NOMO-1 treated with dmso at 0.1 percent for 144 hours (cell line): Measurements from ENCODE around the gene SPATS2.

Experiments
- DNase-seq: peaks from one replicate; lab custom pipeline; 2025; ENCODE audit not compliant: unreplicated experiment; lab: John Stamatoyannopoulos, UW

SPATS2 gene

GRCh38 chr12:49461221-49461620, 94.0 kb downstream of the SPATS2 start:
- no peak for DNase-seq

- DNase-seq = no peak
Measured at GRCh38 chr12:49462083-49462744, 95.0 kb downstream of the SPATS2 start.

GRCh38 chr12:49465132-49465531, 97.9 kb downstream of the SPATS2 start:
- DNase-seq = no peak

GRCh38 chr12:49470986-49471385, 103.7 kb downstream of the SPATS2 start:
- DNase-seq = no peak

- DNase-seq = no peak
Measured at GRCh38 chr12:49471557-49471956, 104.3 kb downstream of the SPATS2 start.

DNA sequence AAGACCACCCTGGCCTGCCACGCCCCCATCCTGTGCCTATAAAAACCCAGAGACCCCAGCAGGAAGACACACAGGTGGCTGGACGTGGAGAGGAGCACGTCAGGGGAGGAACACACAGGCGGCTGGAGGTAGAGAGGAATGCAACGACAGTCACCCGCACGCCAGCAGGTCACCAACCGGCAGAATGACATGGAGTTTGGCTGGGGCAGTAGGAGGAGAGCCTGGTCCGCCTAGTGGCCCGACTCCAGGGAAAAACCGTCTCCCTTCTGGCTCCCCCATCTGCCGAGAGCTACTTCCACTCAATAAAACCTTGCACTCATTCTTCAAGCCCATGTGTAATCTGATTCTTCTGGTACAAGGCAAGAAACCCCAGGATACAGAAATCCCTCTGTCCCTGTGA, 108.8 kb downstream of the SPATS2 start:
- DNase-seq = no peak

DNA sequence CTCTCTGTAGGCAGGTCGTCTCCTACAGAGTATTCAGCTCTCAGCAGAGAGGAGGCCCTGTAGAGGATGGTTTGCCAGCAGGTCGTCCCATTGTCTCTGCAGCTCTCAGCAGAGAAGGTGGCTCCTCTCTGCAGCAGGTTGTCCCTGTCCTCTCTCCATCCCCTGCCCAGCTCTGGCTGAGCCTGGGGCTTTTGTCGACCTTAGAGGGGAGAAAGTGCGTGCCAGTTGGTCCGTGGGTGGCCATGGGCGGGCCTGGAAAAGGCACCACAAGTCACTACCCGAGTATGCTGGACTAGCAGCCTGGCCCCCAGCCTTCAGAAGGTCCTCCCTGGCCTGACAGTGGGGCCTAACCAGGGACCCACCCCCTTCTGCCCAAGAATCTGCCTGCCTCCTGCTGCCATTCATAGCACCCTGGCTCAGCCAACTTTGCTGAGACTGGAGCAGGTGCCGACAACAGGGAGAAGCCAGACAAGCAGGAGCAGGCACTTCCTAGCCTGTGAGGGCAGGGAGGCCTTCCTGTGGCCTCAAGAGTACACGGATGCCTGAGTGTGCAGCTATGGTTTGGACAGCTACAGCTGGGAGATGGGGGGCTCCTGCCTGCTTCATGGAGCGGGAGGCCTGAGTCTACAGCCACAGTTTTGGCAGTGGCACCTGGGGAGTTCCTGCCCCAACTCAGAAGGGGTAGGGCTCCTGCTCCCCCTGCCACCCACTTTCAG, 111.8 kb downstream of the SPATS2 start:
- DNase-seq = no peak

- DNase-seq = no peak
Measured at GRCh38 chr12:49482095-49483051, 115.1 kb downstream of the SPATS2 start.

GRCh38 chr12:49483619-49484018, 116.4 kb downstream of the SPATS2 start:
- DNase-seq = no peak

GRCh38 chr12:49487605-49488004, 120.3 kb downstream of the SPATS2 start:
- DNase-seq = no peak

DNA sequence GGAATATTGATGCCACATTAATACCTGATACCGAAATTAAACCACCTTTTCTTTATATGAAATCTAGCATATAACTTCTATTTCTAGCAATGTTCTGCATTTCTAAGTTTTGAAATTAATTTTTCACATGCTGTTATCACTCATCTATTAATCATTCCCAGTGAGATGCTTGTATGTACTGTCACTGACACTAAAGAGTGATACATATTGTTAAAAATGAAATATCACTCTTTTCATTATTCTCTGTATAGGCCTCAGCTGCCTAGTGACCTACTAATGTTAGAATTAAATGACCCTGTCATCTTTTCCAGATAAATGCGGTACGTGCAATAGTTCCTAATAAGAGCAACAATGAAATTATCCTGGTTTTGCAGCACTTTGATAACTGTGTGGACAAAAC, 121.9 kb downstream of the SPATS2 start:
- DNase-seq = no peak

GRCh38 chr12:49489720-49490119, 122.5 kb downstream of the SPATS2 start:
- DNase-seq = no peak

GRCh38 chr12:49491823-49492222, 124.6 kb downstream of the SPATS2 start:
- DNase-seq = no peak

DNA sequence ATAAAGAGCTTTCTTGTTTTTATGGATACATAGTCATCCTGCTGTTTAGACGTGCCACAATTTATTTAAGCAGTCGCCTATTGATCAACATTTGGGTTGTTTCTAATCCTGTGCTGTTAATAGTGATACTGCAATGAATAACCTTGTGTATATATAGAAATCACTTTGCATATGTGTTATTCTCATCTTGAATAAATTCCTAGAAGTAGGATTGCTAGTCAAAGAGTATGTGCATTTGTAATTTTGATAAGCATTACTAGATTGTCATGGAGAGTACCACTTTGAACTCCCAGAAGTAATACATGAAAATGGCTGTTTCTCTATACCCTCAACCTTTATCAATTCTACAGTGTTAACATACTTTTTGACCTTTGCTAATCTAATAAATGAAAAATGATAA, 126.6 kb downstream of the SPATS2 start:
- DNase-seq = no peak

GRCh38 chr12:49496417-49497360, 129.4 kb downstream of the SPATS2 start:
- DNase-seq = no peak

- DNase-seq = no peak
Measured at GRCh38 chr12:49501895-49502294, 134.6 kb downstream of the SPATS2 start.

GRCh38 chr12:49502590-49502989, 135.3 kb downstream of the SPATS2 start:
- DNase-seq = no peak

GRCh38 chr12:49503674-49504180, 136.5 kb downstream of the SPATS2 start:
- no peak for DNase-seq

DNA sequence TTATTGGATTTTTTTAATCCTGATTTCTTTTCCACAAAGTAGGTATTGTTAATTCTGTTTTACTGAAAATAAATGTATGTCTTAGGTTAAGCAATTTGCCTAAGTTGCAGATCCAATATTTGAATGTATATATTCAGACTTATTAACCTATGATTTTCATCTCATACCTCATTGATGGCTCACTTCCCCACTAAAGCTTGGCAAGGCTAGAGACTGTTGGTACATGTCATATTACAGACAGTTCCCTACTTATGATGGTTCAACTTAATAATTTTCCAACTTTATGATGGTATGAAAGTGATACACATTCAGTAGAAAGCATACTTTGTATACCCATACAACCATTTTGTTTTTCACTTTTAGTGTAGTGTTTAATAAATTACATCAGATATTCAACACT, 138.4 kb downstream of the SPATS2 start:
- DNase-seq = no peak

DNA sequence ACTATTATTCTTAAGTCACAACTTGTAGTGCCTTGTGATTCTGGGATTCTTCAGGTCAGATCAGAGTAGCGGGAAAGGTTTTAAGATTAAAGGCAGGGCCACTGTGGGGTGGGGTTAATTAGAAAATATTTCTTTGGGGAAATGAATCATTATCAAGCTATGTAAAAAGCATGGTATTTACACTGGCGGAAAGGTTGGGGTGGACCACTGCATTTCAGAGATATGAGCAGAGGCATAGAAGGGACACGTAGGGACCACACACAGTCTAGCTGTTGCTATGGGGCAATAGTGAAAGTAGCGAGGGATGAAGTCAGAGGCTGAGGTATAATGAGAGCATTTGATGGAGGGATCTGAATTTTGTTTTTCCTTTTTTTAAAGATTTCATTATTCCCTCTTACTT, 139.9 kb downstream of the SPATS2 start:
- no peak for DNase-seq
